HG03045 (cell line): ENCODE results near the gene XXYLT1.

ENCODE experiments used
- ATAC-seq: cut with Tn5 transposase; IDR thresholded peaks from one replicate; pipeline ENCODE4 v1.9.1; 2021; ENCODE audit warnings: mild to moderate bottlenecking, moderate library complexity; ENCODE audit not compliant: unreplicated experiment

Gene XXYLT1

GRCh38 chr3:195085356-195086130 lies 185.4 kb downstream of the XXYLT1 start:
- no peak for ATAC-seq

GRCh38 chr3:195084746-195085145 lies 186.2 kb downstream of the XXYLT1 start:
- ATAC-seq, result no peak

- no peak for ATAC-seq
Observed at GRCh38 chr3:195083659-195084058, 187.3 kb downstream of the XXYLT1 start.

- no peak for ATAC-seq
Observed at GRCh38 chr3:195082811-195083210, 188.1 kb downstream of the XXYLT1 start.

GRCh38 chr3:195081242-195081963 lies 189.6 kb downstream of the XXYLT1 start:
- no peak for ATAC-seq

DNA sequence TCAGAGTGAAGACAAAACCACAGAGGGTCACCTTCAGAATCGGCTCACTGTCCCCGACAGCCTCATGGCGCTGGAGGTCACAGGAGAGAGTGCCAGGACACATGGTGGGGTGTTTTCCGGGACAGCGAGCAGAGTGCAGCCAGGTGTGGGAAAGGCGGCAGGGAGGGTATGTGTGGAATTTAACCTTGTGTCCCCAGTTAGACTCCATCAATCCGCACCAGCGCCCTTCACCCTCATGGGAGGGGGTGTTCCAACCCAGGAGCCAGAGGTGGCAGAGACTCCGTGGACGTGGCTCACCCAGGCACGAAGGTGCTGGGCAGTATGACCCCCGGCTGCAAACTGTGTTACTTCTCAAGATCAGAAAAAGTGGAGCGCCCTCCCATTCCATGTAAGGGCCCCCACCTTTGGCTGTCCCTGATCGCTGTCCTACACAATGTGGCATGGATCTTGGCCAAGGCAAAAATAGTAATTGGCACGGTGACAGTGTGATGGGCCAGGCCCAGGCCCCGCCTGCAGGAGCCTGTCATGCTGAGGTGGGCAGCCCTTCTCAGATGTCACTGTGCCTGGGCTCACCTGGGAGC lies 190.3 kb downstream of the XXYLT1 start:
- no peak for ATAC-seq

- no peak for ATAC-seq
Observed at GRCh38 chr3:195080125-195080524, 190.8 kb downstream of the XXYLT1 start.

DNA sequence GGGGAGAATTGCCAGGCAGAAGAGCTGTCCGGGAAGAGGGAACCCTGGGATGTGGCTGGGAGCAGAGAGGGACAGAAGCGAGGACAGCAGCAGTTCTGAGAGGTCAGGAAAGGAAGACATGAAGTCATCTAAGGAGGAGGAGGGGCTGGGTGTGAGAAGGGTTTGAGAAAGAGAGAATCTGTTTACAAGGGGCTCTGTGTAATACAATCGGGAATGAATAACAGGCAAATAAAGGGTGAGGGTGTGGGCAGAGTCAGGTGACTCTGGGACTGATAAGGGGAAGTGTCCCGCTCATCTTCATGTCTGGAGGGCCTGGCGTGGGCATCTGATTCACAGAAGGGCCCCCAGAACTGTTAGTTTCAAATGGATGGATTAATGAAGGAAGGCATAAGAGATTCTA lies 191.3 kb downstream of the XXYLT1 start:
- ATAC-seq, result no peak

DNA sequence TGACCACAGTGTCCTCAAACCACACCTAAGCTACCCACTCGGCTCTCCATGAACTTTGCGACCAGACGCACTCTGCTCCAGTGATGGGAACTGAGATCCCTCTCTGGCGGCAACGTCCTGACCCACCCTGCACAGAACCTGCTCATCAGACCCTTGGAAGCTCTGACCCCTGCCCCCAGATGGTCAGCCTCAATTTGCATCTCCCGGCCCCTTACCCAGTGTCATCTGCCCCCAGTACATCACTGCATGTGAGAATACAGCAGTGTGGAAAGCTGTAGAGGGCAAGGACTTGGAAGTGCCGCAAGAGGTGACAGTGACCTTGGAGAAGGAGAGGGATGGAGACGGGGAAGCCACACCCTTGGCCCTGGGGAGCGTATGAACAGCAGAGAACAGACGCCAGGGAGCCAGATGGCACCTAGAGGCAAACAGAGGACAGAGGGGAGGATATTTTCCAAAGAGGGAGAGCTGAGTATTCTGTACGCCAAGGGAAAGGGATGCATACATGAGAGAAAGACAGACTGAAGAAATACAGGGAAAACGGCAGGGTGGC lies 192.0 kb downstream of the XXYLT1 start:
- no peak for ATAC-seq

DNA sequence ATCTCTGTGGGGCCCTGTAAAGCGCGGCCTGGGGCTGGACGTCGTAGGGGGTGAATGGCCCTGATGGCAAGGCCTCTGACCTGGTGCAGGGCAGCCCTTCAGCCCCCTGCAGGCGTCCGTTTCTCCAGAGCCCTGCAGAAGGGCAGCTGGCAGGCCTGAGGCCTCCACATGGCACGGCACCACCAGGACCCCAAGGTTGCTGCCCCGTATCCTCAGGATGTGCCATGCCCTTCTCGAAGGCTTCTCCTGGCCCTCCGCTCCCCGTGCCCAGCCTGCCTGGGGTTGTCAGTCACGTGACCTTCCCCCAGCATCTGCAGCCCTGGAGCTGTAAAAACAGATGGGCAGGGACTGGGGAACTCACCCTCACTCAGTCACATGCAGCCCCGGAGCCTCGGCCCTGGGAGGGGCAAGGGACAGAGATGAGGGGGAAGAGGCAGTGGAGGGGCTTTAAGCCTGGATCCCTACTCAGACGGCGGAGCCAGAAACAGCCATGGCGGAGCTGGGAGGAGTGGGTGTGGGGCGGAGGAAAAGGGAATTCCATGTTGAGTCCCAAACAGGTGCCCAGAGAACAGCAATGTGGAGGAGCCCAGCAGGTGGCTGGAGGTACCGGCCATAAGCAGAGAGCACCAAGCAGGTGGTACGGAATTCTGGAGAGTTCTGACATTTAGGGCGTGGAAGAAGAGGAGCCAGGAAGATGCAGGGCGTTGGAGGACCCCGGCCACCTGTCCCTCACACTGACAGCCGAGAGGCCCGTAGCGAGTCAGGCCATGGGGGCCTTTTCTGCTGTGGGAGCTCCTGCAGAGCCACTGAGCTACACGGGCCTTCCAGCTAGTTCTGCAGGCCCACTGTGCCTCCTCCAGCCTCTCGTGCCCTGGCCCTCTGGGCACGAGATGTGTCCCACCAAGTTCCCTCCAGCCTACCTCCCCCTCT lies 193.1 kb downstream of the XXYLT1 start:
- no peak for ATAC-seq

GRCh38 chr3:195076981-195077610 lies 193.9 kb downstream of the XXYLT1 start:
- ATAC-seq, result no peak

DNA sequence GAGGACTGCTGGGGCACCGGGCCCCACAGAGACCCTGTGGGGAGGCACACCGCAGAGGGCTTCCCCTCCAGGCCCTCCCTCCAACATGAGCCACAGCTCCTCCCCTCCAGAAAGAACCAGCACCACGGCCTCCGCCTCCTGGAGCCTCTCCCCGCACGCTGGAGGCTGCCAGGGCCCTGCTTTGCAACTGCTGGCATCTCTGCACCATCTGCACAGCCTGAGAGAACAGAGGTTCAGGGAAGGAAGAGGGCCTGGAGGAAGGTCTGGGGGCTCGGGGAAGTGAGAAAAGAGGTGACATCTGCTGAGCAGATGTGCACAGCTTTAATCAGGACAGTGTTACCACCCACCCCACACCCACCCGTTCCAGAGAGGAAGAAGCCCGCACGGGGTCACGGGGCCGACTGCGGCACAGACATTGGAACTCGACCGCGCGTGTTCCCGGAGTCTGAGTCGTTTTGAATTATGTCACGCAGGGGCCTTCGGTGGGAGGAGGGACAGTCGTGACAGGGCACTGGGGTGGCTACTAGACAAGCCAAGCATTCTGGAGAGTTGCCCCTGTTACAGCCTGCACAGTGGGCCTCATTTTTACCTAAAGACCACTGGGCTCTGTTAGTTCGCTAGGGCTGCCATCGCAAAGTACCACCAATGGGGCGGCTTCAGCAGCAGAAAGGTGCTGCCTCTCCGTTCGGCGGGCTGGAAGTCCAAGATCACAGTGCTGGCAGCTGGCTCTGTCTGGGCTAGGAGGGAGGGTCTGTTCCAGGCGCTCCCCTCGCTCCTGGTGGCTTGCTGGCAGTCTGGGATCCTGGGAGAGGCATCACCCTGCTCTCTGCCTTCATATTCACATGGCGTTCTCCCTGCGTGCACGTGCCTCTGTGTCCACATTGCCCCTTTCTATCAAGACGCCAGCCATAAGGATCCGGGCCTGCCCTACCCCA lies 194.8 kb downstream of the XXYLT1 start:
- no peak for ATAC-seq

DNA sequence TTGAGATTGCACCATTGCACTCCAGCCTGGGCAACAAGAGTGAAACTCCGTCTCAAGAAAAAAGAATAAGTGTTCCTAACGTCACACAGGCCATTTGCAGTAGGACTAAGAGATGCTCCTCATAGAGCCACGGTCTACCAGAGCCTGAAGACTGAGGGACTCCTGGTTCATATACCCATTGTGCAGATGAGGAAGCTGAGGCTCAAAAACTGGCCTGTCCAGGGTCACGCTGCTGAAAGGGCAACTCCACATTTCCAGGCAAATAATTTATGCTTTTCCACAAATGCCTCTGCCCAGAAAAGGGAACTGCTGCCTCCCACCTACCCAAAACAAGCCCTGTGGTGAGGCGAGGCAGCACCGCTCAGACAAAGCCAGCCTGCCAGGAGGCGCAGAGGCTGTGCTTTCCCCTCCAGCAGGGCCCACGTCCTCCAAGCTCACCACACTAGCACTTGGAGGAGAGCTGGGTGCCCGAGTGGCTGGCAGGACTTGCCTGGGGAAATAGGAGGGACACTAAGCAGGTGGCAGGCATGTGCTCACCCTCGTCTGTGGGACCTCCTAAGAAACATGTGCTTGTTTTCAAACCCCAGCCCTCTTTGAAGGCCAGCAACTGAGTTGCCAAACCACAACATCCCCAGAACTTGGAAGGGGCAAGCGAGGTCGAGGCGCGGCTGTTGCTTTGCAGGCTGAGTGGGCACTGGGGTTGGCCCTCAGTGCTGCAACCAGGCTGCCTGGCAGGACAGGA lies 195.6 kb downstream of the XXYLT1 start:
- no peak for ATAC-seq

DNA sequence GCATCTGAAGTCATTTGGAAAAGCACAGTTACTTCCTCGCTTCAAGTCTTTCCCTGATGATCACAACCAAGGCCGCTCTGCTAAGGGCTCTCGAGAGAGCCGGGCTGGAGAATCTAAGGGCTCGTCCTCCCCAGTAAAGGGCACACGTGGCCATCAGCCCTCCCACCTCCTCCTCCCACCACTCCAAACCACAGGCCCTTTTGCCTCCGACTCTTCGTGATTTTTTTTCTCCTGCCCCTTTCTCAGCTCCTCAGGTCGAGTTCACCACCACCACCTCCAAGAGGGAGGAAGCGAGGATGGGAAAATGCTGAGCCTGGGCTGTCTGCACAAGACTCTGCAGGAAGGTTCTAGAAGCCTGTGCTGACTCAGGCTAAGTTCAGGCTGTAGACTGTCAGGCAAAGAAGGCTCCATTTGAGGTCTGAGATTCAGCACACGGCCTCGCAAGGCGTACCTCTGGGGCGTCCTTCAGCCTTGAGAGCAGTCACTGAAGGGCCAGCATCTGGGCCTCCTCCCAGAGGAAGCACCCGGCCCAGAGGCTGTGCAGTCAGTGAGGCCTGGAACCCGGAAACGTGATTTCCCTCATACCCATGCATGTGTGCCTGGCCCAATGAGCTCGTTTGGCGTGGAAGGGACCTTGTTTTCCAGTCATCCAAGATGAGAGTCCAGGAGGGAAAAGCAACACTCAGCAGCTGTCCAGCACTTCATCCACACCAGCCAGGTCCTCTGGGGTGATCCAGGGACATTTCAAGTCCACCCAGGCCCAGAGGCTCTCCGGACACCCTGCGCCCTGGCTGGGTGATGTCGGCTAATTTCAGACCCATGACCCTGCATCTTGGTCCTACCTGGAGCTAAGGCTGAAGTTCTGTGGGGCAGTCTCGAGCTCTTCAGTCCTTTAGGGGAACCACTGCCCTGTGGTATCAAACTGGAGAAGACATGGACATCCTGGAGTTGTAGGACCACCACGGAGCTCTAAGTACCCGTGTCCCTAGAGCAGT lies 196.8 kb downstream of the XXYLT1 start:
- no peak for ATAC-seq

DNA sequence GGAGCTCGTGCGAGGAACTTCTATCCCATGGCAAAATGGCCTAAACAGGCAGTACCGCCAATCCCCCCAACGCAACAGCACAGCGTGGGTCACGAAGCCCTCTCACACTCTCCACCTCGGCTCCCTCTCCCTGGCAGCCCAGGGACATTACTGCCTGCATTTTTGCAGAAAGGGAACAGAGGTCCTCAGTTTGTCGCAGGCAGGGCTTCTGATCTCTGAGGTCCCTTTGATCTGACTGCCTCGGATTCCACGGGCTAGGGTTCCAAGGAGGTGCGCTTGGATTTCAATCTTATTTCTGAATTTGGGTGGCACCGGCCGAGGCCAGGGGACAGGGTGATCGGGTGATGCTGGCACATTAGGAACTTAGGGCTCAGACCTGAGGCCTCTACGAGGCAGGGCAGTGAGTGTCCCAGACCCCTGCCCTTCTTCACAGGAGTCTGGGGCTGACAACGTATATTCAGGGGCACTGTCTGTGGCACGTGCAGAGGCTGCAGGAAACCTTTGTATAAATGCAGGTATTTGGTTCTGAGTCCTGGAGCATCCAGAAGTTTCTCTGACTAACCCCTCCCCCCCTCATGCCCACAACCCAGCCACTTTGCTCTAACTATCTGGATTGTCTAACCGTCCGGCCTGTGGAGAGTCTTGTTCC lies 197.9 kb downstream of the XXYLT1 start:
- ATAC-seq, result no peak

GRCh38 chr3:195071916-195072820 lies 198.8 kb downstream of the XXYLT1 start:
- no peak for ATAC-seq
